Gastroesophageal sphincter (tissue), 4 donors: ENCODE results near the gene ICAM5. TPM values are rescaled to one million over a fixed set of nuclear protein-coding genes. Genes with fewer than 3 reads are reported as not detected.
A peak's percentile ranks its signal among the peaks of the same experiment; 100 is the strongest.

ENCODE experiments used
- ATAC-seq: fragments of 150-250 bp; one replicate; pipeline ENCODE4 v1.9.1; 2016; ENCODE audit warnings: mild to moderate bottlenecking, moderate library complexity
- H3K27ac ChIP-seq, 4 donors: fragments of 200-600 bp; sonication (generic) in 3 of 4; 1 replicate in 3 of 4; 2 replicates in 1 of 4; pipeline ENCODE4 v1.5.1; 2016 to 2019
- H3K27me3 ChIP-seq: fragments of 200-600 bp; sonication (generic); one replicate; pipeline ENCODE4 v1.5.1; 2019
- H3K36me3 ChIP-seq, 2 donors: fragments of 200-600 bp; sonication (generic); one replicate each; pipeline ENCODE4 v1.5.1; 2019; ENCODE audit warnings: control low read depth in 1 of 2
- H3K4me1 ChIP-seq, 3 donors: fragments of 200-600 bp; sonication (generic); 1 replicate in 2 of 3; 2 replicates in 1 of 3; pipeline ENCODE4 v1.5.1; 2016 to 2019; ENCODE audit warnings: control low read depth in 2 of 3
- H3K4me3 ChIP-seq, 2 donors: fragments of 200-600 bp; sonication (generic); one replicate each; pipeline ENCODE4 v1.5.1; 2019; ENCODE audit warnings: mild to moderate bottlenecking in 1 of 2, moderate library complexity in 1 of 2
- H3K9me3 ChIP-seq, 3 donors: fragments of 200-600 bp; sonication (generic); one replicate each; pipeline ENCODE4 v1.5.1; 2017 to 2019; ENCODE audit warnings: control low read depth in 2 of 3
- EP300 ChIP-seq: sonication (generic); formaldehyde crosslinking; IDR thresholded peaks from one replicate; pipeline ENCODE4 v1.6.1; 2017; ENCODE audit warnings: antibody characterized with exemption, mild to moderate bottlenecking
- POLR2A ChIP-seq, 2 donors: fragments of 450-650 bp; IDR thresholded peaks; one replicate each; pipeline ENCODE4 v1.6.1; 2017; ENCODE audit warnings: antibody characterized with exemption in 2 of 2, mild to moderate bottlenecking in 2 of 2, moderate library complexity in 1 of 2
- POLR2AphosphoS5 ChIP-seq: sonication (generic); formaldehyde crosslinking; IDR thresholded peaks from one replicate; pipeline ENCODE4 v1.6.1; 2017; ENCODE audit warnings: antibody characterized with exemption
- WGBS, 2 donors: methylation state at CpG; one replicate each; pipeline ENCODE4 v1.1.5; 2018; ENCODE audit warnings: low coverage in 1 of 2; 5-methylcytosine and 5-hydroxymethylcytosine counted together
- total RNA-seq, 4 donors: library from RNA; depleted of rRNA; stranded (reverse); fragments of >200 nt; gene quantifications; one replicate each; pipeline ENCODE4 v1.1.0, GENCODE V29; 2016
- TF ChIP-seq, protein P1 (sequence below), 4 experiments: fragments of 200-600 bp in 2 of 4; fragments of 450-650 bp in 2 of 4; sonication (generic) in 1 of 4; IDR thresholded peaks; one replicate each; pipeline ENCODE4 v1.5.1; 2017 to 2019; ENCODE audit warnings: antibody characterized with exemption in 4 of 4, mild to moderate bottlenecking in 2 of 4, moderate library complexity in 2 of 4

ICAM5 gene
- total RNA-seq, 4 donors from 2014 or later: 0.12 to 0.54 (median 0.47) TPM; not detected in 1

GRCh38 chr19:10284065-10284959, 5.4 kb upstream of the ICAM5 start:
- peaks cover 0 to 27% (median 13%) of the 10 kb centered on the region in 3 donors for H3K4me1 ChIP-seq
- no peak overlapping the region for H3K27ac ChIP-seq
- WGBS, 2 donors: 89 to 100% methylated on average over 2 to 7 of the region's 34 CpGs
- TF ChIP-seq, protein P1, sequence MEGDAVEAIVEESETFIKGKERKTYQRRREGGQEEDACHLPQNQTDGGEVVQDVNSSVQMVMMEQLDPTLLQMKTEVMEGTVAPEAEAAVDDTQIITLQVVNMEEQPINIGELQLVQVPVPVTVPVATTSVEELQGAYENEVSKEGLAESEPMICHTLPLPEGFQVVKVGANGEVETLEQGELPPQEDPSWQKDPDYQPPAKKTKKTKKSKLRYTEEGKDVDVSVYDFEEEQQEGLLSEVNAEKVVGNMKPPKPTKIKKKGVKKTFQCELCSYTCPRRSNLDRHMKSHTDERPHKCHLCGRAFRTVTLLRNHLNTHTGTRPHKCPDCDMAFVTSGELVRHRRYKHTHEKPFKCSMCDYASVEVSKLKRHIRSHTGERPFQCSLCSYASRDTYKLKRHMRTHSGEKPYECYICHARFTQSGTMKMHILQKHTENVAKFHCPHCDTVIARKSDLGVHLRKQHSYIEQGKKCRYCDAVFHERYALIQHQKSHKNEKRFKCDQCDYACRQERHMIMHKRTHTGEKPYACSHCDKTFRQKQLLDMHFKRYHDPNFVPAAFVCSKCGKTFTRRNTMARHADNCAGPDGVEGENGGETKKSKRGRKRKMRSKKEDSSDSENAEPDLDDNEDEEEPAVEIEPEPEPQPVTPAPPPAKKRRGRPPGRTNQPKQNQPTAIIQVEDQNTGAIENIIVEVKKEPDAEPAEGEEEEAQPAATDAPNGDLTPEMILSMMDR (IDR thresholded peaks at IDR 0.05): no peak
- H3K27me3 ChIP-seq: peaks cover 67% of the 10 kb centered on the region
- ATAC-seq: no peak
- H3K9me3 ChIP-seq: no peaks in the 10 kb centered on the region
- H3K4me3 ChIP-seq: no peak overlapping the region
- peaks cover 0 to 27% of the 10 kb centered on the region in 2 donors for H3K36me3 ChIP-seq

DNA sequence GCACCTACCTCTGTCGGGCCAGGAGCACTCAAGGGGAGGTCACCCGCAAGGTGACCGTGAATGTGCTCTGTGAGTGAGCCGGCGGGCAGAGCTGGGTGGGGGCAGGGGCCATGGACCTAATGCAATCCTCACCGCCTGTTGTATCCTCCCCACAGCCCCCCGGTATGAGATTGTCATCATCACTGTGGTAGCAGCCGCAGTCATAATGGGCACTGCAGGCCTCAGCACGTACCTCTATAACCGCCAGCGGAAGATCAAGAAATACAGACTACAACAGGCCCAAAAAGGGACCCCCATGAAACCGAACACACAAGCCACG, 4.8 kb upstream of the ICAM5 start:
- no peak overlapping the region for H3K4me3 ChIP-seq
- no peak for ATAC-seq
- peaks cover 0 to 33% (median 19%) of the 10 kb centered on the region in 3 donors for H3K4me1 ChIP-seq
- peaks cover 0 to 26% of the 10 kb centered on the region in 2 donors for H3K36me3 ChIP-seq
- peaks cover 67% of the 10 kb centered on the region for H3K27me3 ChIP-seq
- H3K27ac ChIP-seq: no peak overlapping the region
- WGBS, 2 donors: 90% methylated on average over 6 to 10 of the region's 13 CpGs
- no peaks in the 10 kb centered on the region for H3K9me3 ChIP-seq
- no peak for TF ChIP-seq EP300
- TF ChIP-seq POLR2A (IDR thresholded peaks at IDR 0.05): no peak
- TF ChIP-seq, protein P1 (IDR thresholded peaks at IDR 0.05): no peak

GRCh38 chr19:10285393-10285792, 4.4 kb upstream of the ICAM5 start:
- no peaks in the 10 kb centered on the region for H3K9me3 ChIP-seq
- H3K36me3 ChIP-seq: peaks cover 0 to 26% of the 10 kb centered on the region in 2 donors
- no peak overlapping the region for H3K27ac ChIP-seq
- WGBS, 2 donors: 85 to 96% methylated on average over 2 to 4 of the region's 4 CpGs
- peaks cover 70% of the 10 kb centered on the region for H3K27me3 ChIP-seq
- H3K4me1 ChIP-seq: peaks cover 0 to 37% (median 23%) of the 10 kb centered on the region in 3 donors
- TF ChIP-seq POLR2AphosphoS5 (no peak), EP300 (no peak), POLR2A (IDR thresholded peaks at IDR 0.05) (no peak)
- TF ChIP-seq, protein P1 (IDR thresholded peaks at IDR 0.05): no peak
- ATAC-seq: no peak
- no peak overlapping the region for H3K4me3 ChIP-seq

GRCh38 chr19:10286803-10287737, 2.7 kb upstream of the ICAM5 start, which contains the start of gene ICAM4:
TSS of gene ICAM4 (plus strand) at chr19:10286955. CDS start at chr19:10287013, 58 bp downstream.
- Histone ChIP-seq H3K4me3 (peak within 1 kb of the TSS in 1 of 2 donors; percentile 28), H3K27me3 (peaks cover 86% of the 10 kb centered on the region), H3K36me3 (peaks cover 0 to 26% of the 10 kb centered on the region in 2 donors), H3K27ac (peak within 1 kb of the TSS in 2 of 4 donors; percentile 24 to 41), H3K4me1 (peaks cover 0 to 54% (median 40%) of the 10 kb centered on the region in 3 donors), H3K9me3 (no peaks in the 10 kb centered on the region)
- WGBS, 2 donors: 0 to 27% methylated on average over 4 to 7 of the region's 59 CpGs
- ATAC-seq: no peak
- TF ChIP-seq POLR2A (IDR thresholded peaks at IDR 0.05): no peak
- TF ChIP-seq POLR2AphosphoS5: no peak
- TF ChIP-seq, protein P1 (IDR thresholded peaks at IDR 0.05): no peak
- no peak for TF ChIP-seq EP300
